Raji (cell line): ENCODE measurements around the gene OLFML3.

Source experiments
- POLR2A ChIP-seq: IDR thresholded peaks from 2 replicates; pipeline ENCODE4 v1.6.1; 2011; ENCODE audit warnings: low read depth, low read length, control low read depth; ENCODE audit not compliant: insufficient read depth

Gene OLFML3

DNA sequence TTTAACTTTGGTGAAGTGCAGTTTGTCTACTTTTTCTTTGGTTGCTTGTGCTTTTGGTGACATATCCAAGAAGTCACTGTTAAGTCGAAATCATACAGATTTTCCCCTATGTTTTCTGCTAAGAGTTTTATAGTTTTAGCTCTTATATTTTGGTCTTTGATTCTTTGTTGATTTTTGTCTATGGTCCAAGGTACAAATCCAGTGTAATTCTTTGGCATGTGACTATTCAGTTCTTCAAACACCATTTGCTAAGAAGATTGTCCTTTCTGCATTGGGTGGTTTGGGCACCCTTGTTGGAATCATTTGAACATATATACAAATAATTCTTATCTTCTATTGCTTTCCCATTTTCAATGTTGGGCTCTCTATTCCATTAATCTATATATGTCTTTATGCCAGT is 33.9 kb upstream of the OLFML3 start:
- no peak for TF ChIP-seq POLR2A

DNA sequence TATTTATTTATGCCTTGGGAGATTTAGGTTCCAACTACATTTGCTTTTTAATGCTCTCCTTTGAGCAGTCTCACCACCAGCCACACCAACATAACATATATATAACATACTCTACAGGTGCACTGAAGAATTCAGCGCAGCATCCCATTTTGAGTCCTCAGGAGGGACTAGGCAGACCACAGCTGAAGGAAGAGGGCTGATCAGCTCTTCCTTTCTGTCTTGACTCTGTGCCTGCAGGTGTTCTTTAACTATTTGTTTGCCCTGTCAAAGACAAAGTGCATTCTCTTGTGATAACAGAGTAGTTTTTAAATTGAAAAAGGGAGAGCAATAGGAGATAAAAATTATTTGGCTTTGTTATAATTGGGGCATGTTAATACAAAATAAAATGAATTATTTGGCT is 33.2 kb upstream of the OLFML3 start:
- TF ChIP-seq POLR2A = no peak

DNA sequence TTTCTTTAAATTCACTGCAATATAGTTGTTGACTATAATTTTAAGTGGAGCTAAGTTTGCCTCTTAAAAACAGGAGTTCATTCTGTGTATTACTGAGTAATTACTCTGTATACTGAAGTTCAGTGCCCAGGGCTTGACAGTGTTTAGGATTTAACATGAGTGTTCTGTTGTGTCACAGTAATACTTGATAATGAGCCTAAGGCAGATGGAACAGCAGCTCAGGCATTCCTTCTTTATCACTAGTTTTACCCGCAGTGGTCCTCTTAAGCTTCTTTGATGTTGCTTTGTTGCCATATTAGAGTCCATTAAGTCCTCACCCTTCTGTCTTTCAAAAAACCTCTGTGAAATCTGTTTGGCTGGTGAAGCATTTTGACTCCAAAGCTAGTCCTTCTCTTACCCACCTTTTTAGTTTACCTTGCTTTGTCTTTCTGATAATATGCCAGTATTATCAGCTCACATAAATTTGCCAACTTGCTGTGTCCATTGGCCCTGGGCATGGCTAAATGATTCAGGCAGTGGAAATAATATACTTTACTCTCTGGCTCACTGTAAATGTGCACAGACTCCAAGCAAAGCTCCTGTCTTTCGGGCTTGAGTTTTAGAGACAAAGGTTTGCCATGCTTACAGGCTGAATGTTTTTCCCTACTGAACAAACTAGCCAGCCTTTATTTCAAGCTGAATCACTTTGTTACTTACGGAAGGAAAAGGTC is 32.4 kb upstream of the OLFML3 start:
- no peak for TF ChIP-seq POLR2A

DNA sequence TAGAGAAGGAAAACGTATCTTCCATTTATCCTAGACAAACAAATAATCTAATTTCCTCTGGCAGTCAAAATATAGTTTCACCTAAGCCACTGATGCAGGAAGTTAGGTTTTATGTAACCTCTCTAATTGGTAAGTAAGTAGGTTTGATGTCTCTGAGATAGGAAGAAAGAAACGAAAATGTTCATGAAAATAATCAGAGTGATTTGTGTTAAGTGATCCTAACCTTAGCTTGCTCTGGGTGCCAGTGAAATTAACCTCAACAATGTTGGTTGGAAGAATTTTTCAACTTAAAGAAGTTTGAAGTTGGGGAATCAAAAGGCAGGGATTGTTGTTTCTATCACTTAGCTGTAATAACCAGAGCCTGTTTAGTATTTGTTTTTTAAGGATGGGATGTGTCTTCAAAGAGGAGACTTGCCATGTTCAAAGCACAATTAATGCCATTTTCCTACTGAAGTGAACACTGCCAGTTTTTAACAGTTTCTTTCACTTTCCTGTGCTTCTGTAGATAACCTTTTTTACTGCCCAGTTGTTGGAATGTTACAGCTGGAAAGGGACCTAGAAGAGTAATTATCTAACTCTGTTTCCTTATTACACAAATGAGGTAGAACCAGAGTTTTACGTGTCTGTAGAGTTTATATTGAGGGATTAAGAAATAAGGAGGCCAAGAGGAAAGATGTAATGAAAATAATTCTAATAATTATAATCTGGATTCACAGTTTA is 31.7 kb upstream of the OLFML3 start:
- TF ChIP-seq POLR2A = no peak

DNA sequence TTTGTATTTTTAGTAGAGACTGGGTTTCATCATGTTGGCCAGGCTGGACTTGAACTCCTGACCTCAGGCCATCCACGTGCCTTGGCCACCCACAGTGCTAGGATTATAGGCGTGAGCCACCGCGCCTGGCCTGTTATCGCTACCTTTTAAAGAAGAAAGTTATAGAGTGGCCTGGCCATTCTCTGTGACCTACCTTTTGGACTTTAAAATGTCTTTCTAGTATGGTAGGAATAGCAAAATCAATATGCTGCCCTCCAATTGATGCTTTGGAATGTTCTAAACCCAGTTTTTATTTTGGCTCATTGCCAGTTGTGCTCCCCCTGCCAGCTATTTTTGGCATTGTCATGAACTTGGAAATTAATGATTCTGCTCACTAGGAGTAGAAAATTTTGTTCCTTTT is 30.3 kb upstream of the OLFML3 start:
- no peak for TF ChIP-seq POLR2A

DNA sequence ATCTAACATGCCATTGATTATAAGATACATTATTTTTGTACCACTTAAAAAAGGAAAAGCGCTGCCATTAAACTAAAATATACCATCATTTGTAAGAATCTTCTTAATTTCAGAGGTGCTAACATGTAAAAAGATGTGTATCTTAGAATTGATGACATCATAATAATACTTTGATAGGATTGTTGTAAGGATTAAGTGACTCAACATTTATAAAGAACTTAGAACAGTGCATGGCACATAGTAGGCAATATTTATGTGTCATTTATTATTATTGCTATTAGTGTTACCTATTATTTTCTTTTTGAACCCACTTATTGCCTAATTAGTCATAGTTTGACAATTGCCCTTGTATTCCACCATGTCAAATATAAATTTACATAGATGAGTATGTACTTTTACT is 28.4 kb upstream of the OLFML3 start:
- TF ChIP-seq POLR2A = no peak

DNA sequence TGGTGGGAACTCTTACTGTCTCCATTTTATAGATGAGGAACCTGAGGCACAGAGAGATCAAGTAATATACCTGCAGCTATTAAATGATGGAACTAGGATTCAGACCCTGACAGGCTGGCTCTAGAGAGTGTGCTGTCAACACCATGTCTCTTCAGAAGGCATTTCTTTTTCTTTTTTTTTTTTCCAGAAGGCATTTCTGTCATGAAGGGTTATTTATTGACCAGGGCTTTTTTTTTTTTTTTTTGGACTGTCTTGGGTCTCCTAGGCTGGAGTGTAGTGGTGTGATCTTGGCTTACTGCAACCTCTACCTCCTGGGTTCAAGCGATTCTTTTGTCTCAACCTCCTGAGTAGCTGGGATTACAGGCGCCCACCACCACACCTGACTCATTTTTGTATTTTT is 27.6 kb upstream of the OLFML3 start:
- no peak for TF ChIP-seq POLR2A

DNA sequence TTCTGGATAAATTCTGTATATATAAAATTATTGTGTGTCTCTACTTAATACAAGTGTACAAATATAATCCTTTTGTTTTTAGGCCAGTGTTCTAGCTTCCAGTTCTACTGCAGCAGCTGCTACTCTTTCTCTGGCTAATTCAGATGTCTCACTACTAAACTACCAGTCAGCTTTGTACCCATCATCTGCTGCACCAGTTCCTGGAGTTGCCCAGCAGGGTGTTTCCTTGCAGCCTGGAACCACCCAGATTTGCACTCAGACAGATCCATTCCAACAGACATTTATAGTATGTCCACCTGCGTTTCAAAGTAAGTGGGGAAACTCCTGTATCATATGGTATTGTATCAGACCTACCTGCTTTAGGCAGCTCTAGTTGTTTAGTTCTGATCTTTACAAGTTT is 21.3 kb upstream of the OLFML3 start:
- no peak for TF ChIP-seq POLR2A

DNA sequence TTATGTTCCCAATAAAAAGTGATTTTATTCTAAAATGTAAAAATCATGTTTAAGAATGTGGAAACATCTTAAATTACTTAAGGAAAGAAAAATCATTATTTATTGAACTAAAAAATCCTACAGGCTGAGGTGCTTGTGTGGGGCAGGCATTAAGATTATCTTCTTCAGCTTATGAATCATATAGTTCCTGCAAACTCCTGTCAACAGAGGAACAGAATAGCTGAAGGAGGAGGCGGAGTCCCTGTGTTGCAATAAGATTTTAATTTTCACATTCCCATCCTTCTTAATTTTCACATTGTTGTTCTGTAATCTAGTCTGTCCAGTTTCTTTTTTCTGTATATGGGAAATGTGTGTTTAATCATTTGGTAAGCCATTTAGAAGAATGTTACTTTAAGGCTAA is 20.6 kb upstream of the OLFML3 start:
- no peak for TF ChIP-seq POLR2A

DNA sequence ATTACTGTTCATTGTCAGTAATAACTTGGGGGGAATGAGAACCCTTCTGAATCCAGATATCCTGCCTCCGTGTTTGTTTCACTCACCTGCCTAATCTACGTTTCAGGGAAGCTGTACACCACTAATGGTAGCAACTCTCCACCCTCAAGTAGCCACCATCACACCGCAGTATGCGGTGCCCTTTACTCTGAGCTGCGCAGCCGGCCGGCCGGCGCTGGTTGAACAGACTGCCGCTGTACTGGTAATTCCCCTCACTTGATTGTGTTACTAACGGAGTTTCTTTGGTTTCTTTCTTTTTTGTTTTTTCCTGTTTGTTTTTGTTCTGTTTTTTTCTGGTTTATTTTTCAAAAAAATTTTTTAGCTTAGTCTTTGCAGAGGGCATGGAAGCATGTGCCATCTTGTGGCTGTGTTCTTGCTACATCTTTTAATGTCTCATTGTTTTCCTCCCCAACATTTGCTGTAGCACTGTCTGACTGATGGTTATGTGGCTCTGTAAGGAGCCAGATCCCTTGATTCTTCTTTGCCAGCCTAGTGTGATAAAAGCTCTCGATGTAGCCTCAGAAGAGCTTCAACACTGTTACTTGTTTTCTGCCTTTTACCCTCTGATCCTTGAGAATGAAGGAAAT is 15.9 kb upstream of the OLFML3 start:
- no peak for TF ChIP-seq POLR2A

DNA sequence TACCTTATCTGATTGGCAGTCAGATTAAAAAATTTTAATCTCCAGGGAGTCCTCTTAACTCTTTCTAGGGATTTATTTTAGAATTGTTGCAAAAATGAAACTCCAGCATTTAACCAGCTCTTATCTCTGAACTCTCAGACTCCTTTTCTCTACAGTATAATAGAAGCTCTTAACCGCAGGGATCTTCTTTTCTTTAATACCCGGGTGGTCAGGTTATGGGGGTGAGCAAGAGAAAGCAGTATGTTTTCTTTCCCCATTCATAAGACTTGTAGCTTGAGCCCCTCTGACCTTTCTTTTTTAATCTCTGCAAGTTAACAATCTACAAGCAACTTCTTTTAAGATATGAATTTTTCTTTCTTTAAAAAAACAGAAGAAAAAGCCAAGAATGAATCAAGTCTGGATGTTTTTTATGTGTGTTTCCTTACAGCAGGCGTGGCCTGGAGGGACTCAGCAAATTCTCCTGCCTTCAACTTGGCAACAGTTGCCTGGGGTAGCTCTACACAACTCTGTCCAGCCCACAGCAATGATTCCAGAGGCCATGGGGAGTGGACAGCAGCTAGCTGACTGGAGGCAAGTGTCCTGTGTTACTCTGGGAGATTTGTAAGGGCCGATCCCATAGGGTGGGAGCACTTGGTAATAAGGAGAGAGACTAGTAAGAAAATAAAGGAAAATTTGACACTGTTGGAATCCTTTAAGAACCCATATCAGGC is 13.4 kb upstream of the OLFML3 start:
- TF ChIP-seq POLR2A = no peak

DNA sequence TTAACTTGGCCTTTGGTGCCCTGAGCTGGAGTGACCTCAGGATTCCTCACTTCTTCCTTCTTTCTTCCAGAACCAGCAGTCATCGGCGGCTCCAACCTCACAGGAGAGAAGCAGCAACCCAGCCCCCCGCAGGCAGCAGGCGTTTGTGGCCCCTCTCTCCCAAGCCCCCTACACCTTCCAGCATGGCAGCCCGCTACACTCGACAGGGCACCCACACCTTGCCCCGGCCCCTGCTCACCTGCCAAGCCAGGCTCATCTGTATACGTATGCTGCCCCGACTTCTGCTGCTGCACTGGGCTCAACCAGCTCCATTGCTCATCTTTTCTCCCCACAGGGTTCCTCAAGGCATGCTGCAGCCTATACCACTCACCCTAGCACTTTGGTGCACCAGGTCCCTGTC is 6.3 kb upstream of the OLFML3 start:
- TF ChIP-seq POLR2A = no peak

DNA sequence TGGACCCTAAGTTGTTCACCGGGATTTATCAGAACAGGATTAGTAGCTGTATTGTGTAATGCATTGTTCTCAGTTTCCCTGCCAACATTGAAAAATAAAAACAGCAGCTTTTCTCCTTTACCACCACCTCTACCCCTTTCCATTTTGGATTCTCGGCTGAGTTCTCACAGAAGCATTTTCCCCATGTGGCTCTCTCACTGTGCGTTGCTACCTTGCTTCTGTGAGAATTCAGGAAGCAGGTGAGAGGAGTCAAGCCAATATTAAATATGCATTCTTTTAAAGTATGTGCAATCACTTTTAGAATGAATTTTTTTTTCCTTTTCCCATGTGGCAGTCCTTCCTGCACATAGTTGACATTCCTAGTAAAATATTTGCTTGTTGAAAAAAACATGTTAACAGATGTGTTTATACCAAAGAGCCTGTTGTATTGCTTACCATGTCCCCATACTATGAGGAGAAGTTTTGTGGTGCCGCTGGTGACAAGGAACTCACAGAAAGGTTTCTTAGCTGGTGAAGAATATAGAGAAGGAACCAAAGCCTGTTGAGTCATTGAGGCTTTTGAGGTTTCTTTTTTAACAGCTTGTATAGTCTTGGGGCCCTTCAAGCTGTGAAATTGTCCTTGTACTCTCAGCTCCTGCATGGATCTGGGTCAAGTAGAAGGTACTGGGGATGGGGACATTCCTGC is 3.9 kb upstream of the OLFML3 start:
- no peak for TF ChIP-seq POLR2A

DNA sequence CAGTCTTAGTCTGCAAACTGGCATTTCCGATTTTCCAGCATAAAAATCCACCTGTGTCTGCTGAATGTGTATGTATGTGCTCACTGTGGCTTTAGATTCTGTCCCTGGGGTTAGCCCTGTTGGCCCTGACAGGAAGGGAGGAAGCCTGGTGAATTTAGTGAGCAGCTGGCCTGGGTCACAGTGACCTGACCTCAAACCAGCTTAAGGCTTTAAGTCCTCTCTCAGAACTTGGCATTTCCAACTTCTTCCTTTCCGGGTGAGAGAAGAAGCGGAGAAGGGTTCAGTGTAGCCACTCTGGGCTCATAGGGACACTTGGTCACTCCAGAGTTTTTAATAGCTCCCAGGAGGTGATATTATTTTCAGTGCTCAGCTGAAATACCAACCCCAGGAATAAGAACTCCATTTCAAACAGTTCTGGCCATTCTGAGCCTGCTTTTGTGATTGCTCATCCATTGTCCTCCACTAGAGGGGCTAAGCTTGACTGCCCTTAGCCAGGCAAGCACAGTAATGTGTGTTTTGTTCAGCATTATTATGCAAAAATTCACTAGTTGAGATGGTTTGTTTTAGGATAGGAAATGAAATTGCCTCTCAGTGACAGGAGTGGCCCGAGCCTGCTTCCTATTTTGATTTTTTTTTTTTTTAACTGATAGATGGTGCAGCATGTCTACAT is 2.5 kb upstream of the OLFML3 start:
- TF ChIP-seq POLR2A = no peak

DNA sequence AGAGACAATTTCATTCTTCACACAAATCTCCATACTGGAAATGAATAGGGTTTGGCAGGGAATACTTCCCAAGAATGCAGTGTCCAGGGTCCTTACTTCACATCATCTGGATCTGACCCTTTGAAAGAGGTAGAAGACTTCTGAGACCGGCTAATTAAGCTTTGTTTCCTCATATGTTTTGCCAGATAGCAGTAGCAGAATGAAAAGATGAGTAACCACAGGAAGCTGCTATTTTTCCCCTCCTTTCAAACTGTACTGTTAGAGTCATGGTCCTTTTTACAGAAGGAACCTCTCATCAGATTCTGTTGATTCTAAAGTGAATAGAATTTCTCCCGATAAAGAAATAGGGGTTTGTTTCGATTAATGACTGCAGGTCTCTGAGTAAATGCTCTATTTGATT is 1.4 kb upstream of the OLFML3 start:
- TF ChIP-seq POLR2A = no peak
